ENCODE results near the gene SIK2. TPM values are rescaled to one million over a fixed set of nuclear protein-coding genes. Genes with fewer than 3 reads are reported as not detected.

Gene SIK2
- total RNA-seq, 1 experiment from 2014 or later: 10.3 TPM

- peak; percentile 96 for DNase-seq
- Histone ChIP-seq H3K9me3 (no peaks in the 10 kb centered on the region), H3K4me3 (peak overlapping the region; percentile 29), H3K27me3 (no peaks in the 10 kb centered on the region), H3K36me3 (peaks cover 38% of the 10 kb centered on the region)
Measured at GRCh38 chr11:111735262-111736116, 133.2 kb downstream of the SIK2 start.

GRCh38 chr11:111736181-111736590 is 133.9 kb downstream of the SIK2 start:
- peak; percentile 59 for DNase-seq
- Histone ChIP-seq H3K9me3 (no peaks in the 10 kb centered on the region), H3K36me3 (peaks cover 40% of the 10 kb centered on the region), H3K27me3 (no peaks in the 10 kb centered on the region), H3K4me3 (no peak overlapping the region)

GRCh38 chr11:111736621-111737443 is 134.6 kb downstream of the SIK2 start:
- DNase-seq: no peak
- H3K27me3 ChIP-seq: no peaks in the 10 kb centered on the region
- peaks cover 46% of the 10 kb centered on the region for H3K36me3 ChIP-seq
- H3K4me3 ChIP-seq: no peak overlapping the region
- H3K9me3 ChIP-seq: no peaks in the 10 kb centered on the region

GRCh38 chr11:111737444-111738210 is 135.4 kb downstream of the SIK2 start:
- peaks cover 48% of the 10 kb centered on the region for H3K36me3 ChIP-seq
- DNase-seq: no peak
- no peaks in the 10 kb centered on the region for H3K9me3 ChIP-seq
- no peak overlapping the region for H3K4me3 ChIP-seq
- H3K27me3 ChIP-seq: no peaks in the 10 kb centered on the region

- Histone ChIP-seq H3K9me3 (no peaks in the 10 kb centered on the region), H3K36me3 (peaks cover 63% of the 10 kb centered on the region), H3K27me3 (no peaks in the 10 kb centered on the region), H3K4me3 (no peak overlapping the region)
- DNase-seq: no peak
Measured at GRCh38 chr11:111739299-111739698, 137.1 kb downstream of the SIK2 start.

GRCh38 chr11:111741751-111742150 is 139.5 kb downstream of the SIK2 start:
- DNase-seq: no peak
- H3K36me3 ChIP-seq: peaks cover 70% of the 10 kb centered on the region

GRCh38 chr11:111743700-111744099 is 141.5 kb downstream of the SIK2 start:
- H3K9me3 ChIP-seq: no peaks in the 10 kb centered on the region
- H3K27me3 ChIP-seq: no peaks in the 10 kb centered on the region
- H3K4me3 ChIP-seq: no peak overlapping the region
- peaks cover 78% of the 10 kb centered on the region for H3K36me3 ChIP-seq
- DNase-seq: no peak

More at GRCh38 chr11:111741751-111742150, 139.5 kb downstream of the SIK2 start:
- Histone ChIP-seq H3K4me3 (no peak overlapping the region), H3K9me3 (no peaks in the 10 kb centered on the region), H3K27me3 (no peaks in the 10 kb centered on the region)

GRCh38 chr11:111745719-111746504 is 143.7 kb downstream of the SIK2 start:
- H3K27me3 ChIP-seq: no peaks in the 10 kb centered on the region
- H3K9me3 ChIP-seq: no peaks in the 10 kb centered on the region
- DNase-seq: no peak
- peaks cover 87% of the 10 kb centered on the region for H3K36me3 ChIP-seq
- H3K4me3 ChIP-seq: no peak overlapping the region

- Histone ChIP-seq H3K27me3 (no peaks in the 10 kb centered on the region), H3K36me3 (peaks cover 88% of the 10 kb centered on the region), H3K9me3 (no peaks in the 10 kb centered on the region), H3K4me3 (no peak overlapping the region)
- no peak for DNase-seq
Measured at GRCh38 chr11:111748035-111748804, 146.0 kb downstream of the SIK2 start.

- Histone ChIP-seq H3K36me3 (peaks cover 85% of the 10 kb centered on the region), H3K27me3 (no peaks in the 10 kb centered on the region), H3K4me3 (no peak overlapping the region), H3K9me3 (no peaks in the 10 kb centered on the region)
- DNase-seq: no peak
Measured at GRCh38 chr11:111749646-111750045, 147.4 kb downstream of the SIK2 start.

GRCh38 chr11:111756097-111756496 is 153.8 kb downstream of the SIK2 start:
- H3K9me3 ChIP-seq: no peaks in the 10 kb centered on the region
- no peak overlapping the region for H3K4me3 ChIP-seq
- no peaks in the 10 kb centered on the region for H3K27me3 ChIP-seq
- H3K36me3 ChIP-seq: peaks cover 81% of the 10 kb centered on the region
- DNase-seq: no peak

GRCh38 chr11:111759376-111759775 is 157.1 kb downstream of the SIK2 start:
- no peaks in the 10 kb centered on the region for H3K27me3 ChIP-seq
- H3K36me3 ChIP-seq: peaks cover 80% of the 10 kb centered on the region
- DNase-seq: no peak
- H3K9me3 ChIP-seq: no peaks in the 10 kb centered on the region
- H3K4me3 ChIP-seq: no peak overlapping the region

- Histone ChIP-seq H3K4me3 (no peak overlapping the region), H3K36me3 (peaks cover 80% of the 10 kb centered on the region)
Measured at GRCh38 chr11:111759778-111760407, 157.6 kb downstream of the SIK2 start.

GRCh38 chr11:111761036-111761435 is 158.8 kb downstream of the SIK2 start:
- H3K36me3 ChIP-seq: peaks cover 76% of the 10 kb centered on the region
- DNase-seq: no peak
- H3K27me3 ChIP-seq: no peaks in the 10 kb centered on the region
- no peaks in the 10 kb centered on the region for H3K9me3 ChIP-seq
- H3K4me3 ChIP-seq: no peak overlapping the region

More at GRCh38 chr11:111759778-111760407, 157.6 kb downstream of the SIK2 start:
- no peak for DNase-seq
- no peaks in the 10 kb centered on the region for H3K27me3 ChIP-seq
- H3K9me3 ChIP-seq: no peaks in the 10 kb centered on the region

- H3K4me3 ChIP-seq: no peak overlapping the region
- no peaks in the 10 kb centered on the region for H3K9me3 ChIP-seq
- DNase-seq: no peak
- H3K27me3 ChIP-seq: no peaks in the 10 kb centered on the region
- peaks cover 65% of the 10 kb centered on the region for H3K36me3 ChIP-seq
Measured at GRCh38 chr11:111762526-111762925, 160.3 kb downstream of the SIK2 start.

All from MG63 (cell line).